Measurements from ENCODE around the gene SORCS3.

GRCh38 chr10:105252911-105253310 is 611.8 kb downstream of the SORCS3 start:
- TF ChIP-seq, protein P1, sequence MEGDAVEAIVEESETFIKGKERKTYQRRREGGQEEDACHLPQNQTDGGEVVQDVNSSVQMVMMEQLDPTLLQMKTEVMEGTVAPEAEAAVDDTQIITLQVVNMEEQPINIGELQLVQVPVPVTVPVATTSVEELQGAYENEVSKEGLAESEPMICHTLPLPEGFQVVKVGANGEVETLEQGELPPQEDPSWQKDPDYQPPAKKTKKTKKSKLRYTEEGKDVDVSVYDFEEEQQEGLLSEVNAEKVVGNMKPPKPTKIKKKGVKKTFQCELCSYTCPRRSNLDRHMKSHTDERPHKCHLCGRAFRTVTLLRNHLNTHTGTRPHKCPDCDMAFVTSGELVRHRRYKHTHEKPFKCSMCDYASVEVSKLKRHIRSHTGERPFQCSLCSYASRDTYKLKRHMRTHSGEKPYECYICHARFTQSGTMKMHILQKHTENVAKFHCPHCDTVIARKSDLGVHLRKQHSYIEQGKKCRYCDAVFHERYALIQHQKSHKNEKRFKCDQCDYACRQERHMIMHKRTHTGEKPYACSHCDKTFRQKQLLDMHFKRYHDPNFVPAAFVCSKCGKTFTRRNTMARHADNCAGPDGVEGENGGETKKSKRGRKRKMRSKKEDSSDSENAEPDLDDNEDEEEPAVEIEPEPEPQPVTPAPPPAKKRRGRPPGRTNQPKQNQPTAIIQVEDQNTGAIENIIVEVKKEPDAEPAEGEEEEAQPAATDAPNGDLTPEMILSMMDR (conservative IDR thresholded peaks at IDR 0.05; ENCODE audit: low read depth, low read length) = no peak
- no peak for TF ChIP-seq EZH2 (IDR thresholded peaks at IDR 0.05; ENCODE audit: low read length, unreplicated experiment)

Measured in PC-3 (cell line).